Measurements from ENCODE around the gene GALR2.

Gene GALR2

DNA sequence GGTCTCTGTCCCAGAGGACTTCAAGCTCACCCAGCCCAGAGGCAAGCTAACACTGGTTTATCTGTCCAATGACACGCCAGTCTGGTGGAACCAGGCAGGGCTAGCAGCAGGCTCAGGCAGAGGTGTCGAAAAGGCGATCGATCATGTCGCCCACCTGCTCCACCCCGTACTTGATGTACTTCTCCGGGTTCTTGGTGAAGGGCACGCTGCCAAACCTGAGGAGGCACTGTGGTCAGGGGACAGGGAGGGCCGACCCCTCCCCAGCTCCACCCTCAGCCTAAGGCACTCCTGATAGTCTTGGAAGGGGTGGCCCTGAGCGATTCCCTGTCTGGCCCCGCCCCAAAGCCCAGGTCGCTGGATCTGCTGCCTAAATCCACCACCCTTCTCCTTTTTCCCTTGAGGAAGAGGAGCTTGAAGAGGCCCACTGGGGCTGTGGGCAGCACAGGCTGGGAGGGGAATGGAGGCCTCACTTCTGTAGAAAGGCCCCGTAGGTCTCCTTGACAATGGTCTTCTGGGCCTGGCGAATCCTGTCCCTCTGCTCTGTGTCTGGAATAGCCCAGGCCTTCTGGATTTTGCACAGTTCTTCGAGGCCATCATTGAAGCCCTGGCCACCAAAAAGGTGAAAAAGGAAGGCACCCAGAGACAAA is 9.1 kb downstream of the GALR2 start:
- TF ChIP-seq CTCF (conservative IDR thresholded peaks at IDR 0.05; ENCODE audit: low read depth, low read length): no peak
- no peak overlapping the region for H3K4me3 ChIP-seq (ENCODE audit: low read length)
- DNase-seq (ENCODE audit: low read depth): no peak

- H3K4me3 ChIP-seq (ENCODE audit: low read length): no peak overlapping the region
- TF ChIP-seq CTCF (conservative IDR thresholded peaks at IDR 0.05; ENCODE audit: low read depth, low read length): no peak
- no peak for DNase-seq (ENCODE audit: low read depth)
These were observed 10.6 kb downstream of the GALR2 start for GRCh38 chr17:76085066-76085730.

GRCh38 chr17:76085731-76086366 is 11.3 kb downstream of the GALR2 start:
- DNase-seq (ENCODE audit: low read depth): no peak
- H3K4me3 ChIP-seq (ENCODE audit: low read length): no peak overlapping the region
- TF ChIP-seq CTCF (conservative IDR thresholded peaks at IDR 0.05; ENCODE audit: low read depth, low read length): no peak

DNA sequence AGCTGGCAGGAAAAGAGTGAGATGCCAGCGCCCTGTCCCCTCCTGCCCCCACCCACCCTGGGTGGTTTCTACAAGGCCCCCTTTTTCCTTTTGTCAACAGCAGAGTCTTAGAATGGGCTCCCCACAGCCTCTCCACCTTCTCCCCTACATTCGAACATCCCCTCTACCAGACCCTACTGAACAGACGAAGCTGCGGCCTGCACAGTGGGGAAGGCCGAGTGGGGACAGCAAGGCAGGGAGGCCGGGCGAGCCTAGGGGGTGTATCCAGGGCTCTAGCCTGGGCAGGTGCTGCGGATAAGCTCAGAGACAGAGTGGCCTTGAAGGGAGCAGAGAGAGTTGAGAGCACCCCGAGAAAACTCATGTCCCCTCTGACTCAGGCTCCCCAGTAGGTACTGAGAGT is 11.8 kb downstream of the GALR2 start:
- no peak for TF ChIP-seq CTCF (conservative IDR thresholded peaks at IDR 0.05; ENCODE audit: low read depth, low read length)
- no peak for DNase-seq (ENCODE audit: low read depth)
- H3K4me3 ChIP-seq (ENCODE audit: low read length): no peak overlapping the region

DNA sequence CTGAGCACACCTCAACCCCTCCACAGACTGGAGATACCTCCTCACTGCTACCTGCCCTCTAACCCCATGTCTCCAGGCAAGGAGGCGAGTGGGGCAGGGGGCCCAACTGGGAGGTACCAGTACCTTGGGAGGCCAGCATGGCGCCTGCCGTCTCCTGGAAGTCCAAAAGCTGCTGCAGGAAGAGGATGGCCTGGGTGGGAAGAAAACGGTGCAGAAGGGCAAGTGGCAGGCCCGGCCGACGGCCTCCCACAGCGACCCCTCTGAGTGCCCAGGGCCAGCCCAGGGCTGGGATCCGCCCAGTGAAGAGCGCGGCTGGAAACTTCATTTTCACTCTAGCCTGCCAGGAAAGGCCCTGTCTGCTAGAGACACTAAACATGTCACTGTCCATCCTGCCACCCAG is 12.9 kb downstream of the GALR2 start:
- no peak for DNase-seq (ENCODE audit: low read depth)
- no peak overlapping the region for H3K4me3 ChIP-seq (ENCODE audit: low read length)
- TF ChIP-seq CTCF (conservative IDR thresholded peaks at IDR 0.05; ENCODE audit: low read depth, low read length): no peak

DNA sequence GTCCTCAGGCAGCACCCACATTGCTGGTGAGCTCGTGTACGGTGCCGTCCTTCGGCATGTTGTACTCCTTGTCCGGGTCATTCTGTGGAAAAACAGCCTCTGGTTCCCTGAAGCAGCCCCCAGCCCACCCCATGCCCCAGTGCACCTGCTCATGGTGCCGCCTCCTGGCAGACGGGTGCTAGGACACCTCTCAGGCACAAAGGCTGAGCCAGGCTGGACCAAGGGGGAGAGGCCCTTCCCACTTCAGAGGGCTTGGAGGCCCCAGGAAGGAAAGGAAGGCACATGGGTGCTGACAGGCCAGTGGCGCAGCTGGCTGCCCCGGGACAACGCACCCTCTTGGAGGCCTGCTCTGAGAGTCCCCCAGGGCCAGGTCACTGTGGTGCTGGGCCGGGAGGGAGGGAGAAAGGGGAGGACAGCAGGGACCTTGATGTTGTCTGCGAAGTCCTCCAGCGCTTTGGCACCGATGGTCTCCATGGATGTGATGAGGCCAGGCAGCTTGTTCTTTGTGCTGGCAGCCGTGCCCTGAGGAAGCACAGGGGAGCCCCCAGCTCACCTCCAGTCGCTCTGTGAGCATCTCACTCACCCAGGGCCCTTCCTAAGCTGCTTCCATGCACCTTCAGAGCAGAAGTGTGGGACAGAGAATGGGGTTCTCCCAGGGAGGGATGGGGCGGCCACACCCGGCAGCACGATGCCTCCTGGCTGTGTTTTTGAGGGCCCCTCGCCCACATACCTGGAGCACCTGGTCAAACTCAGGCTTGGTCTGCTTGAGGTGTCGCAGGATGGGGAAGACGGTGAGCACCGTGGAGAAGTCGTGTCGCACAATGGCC is 13.7 kb downstream of the GALR2 start:
- no peak for TF ChIP-seq CTCF (conservative IDR thresholded peaks at IDR 0.05; ENCODE audit: low read depth, low read length)
- DNase-seq (ENCODE audit: low read depth): no peak
- H3K4me3 ChIP-seq (ENCODE audit: low read length): no peak overlapping the region
